A549 (cell line): ENCODE measurements around the gene TIGD6. TPM values are rescaled to one million over a fixed set of nuclear protein-coding genes. Genes with fewer than 3 reads are reported as not detected.

Source experiments
- ATAC-seq, 2 experiments: fragments of 200-7000 bp in 1 of 2; fragments of >200 bp in 1 of 2; cut with Nextera tagmentation in 1 of 2; cut with Tn5 transposase in 1 of 2; 3 replicates each; pipeline versions ENCODE4 v1.8.0 to v1.9.1; 2018 to 2020; ENCODE audit warnings: mild to moderate bottlenecking in 1 of 2, moderate library complexity in 1 of 2
- CTCF ChIA-PET: fragments of 300-600 bp; sonication (Branson Sonifier 250); formaldehyde crosslinking; extraction: SDS; loops from one replicate; lab custom pipeline; 2021; ENCODE audit warnings: antibody characterized with exemption, inconsistent platforms; lab: Yijun Ruan, JAX
- POLR2A ChIA-PET: fragments of 350-600 bp; formaldehyde crosslinking; extraction: SDS; loops from one replicate; lab custom pipeline; 2021; ENCODE audit warnings: antibody characterized with exemption, inconsistent platforms; lab: Yijun Ruan, JAX
- DNase-seq, 2 experiments: peaks; one replicate each; pipeline versions ENCODE4 v3.0.0 to v3.0.0-alpha.2; 2011 to 2016; ENCODE audit warnings: low read depth in 1 of 2, low spot score in 1 of 2
- FAIRE-seq: peaks from 2 replicates; lab custom pipeline; 2011; peaks lifted over from hg19 to GRCh38; lab: Jason Lieb, UNC
- H3K27ac ChIP-seq, 2 experiments: fragments of >200 bp; sonication (Bioruptor Twin); formaldehyde crosslinking; 3 replicates each; pipeline ENCODE4 v1.5.1; 2016 to 2017
- H3K4me1 ChIP-seq: fragments of >200 bp; sonication (Bioruptor Twin); formaldehyde crosslinking; 3 replicates; pipeline ENCODE4 v1.6.1; 2016
- H3K4me2 ChIP-seq: fragments of >200 bp; sonication (Bioruptor Twin); formaldehyde crosslinking; 3 replicates; pipeline ENCODE4 v1.6.1; 2016
- H3K4me3 ChIP-seq: fragments of >200 bp; sonication (Bioruptor Twin); formaldehyde crosslinking; 3 replicates; pipeline ENCODE4 v1.5.1; 2016
- H3K9me3 ChIP-seq: fragments of >200 bp; sonication (Bioruptor Twin); formaldehyde crosslinking; 3 replicates; pipeline ENCODE4 v1.6.1; 2016
- CBX2 ChIP-seq: fragments of 200-600 bp; sonication (generic); IDR thresholded peaks from 2 replicates; pipeline ENCODE4 v1.6.1; 2016; ENCODE audit warnings: low read depth, mild to moderate bottlenecking, borderline replicate concordance
- CHD2 ChIP-seq: fragments of 150-350 bp; IDR thresholded peaks from 2 replicates; pipeline ENCODE4 v1.6.1; 2014; ENCODE audit warnings: low read length; ENCODE audit not compliant: partially characterized antibody
- EHF ChIP-seq: fragments of 250-450 bp; sonication (Bioruptor Pico); IDR thresholded peaks from 2 replicates; pipeline ENCODE4 v1.5.0; 2020; ENCODE audit warnings: mild to moderate bottlenecking
- EHMT2 ChIP-seq: fragments of 200-600 bp; sonication (generic); IDR thresholded peaks from 2 replicates; pipeline ENCODE4 v1.6.1; 2016; ENCODE audit warnings: antibody characterized with exemption, low read depth, mild to moderate bottlenecking, moderate library complexity
- ESRRA ChIP-seq: fragments of 150-350 bp; IDR thresholded peaks from 2 replicates; pipeline ENCODE4 v1.6.1; 2014; ENCODE audit warnings: mild to moderate bottlenecking, low read length, borderline replicate concordance
- FOXS1 ChIP-seq: fragments of 250-450 bp; sonication (Bioruptor Pico); IDR thresholded peaks from 2 replicates; pipeline ENCODE4 v1.5.0; 2020; ENCODE audit warnings: mild to moderate bottlenecking, moderate library complexity
- HDAC2 ChIP-seq: fragments of 200-600 bp; sonication (generic); IDR thresholded peaks from 2 replicates; pipeline ENCODE4 v1.6.1; 2016
- HEYL ChIP-seq: fragments of 250-450 bp; sonication (Bioruptor Pico); IDR thresholded peaks from 2 replicates; pipeline ENCODE4 v1.8.0; 2021; ENCODE audit warnings: mild to moderate bottlenecking, moderate library complexity
- HOXA7 ChIP-seq: fragments of 250-450 bp; sonication (Bioruptor Pico); IDR thresholded peaks from 2 replicates; pipeline ENCODE4 v1.5.0; 2020; ENCODE audit warnings: mild to moderate bottlenecking, moderate library complexity
- MAZ ChIP-seq: fragments of 150-350 bp; IDR thresholded peaks from 2 replicates; pipeline ENCODE4 v1.6.1; 2014; ENCODE audit warnings: antibody characterized with exemption, low read depth, low read length, borderline replicate concordance
- MYC ChIP-seq: IDR thresholded peaks from 2 replicates; pipeline ENCODE4 v1.6.1; 2012; ENCODE audit warnings: mild to moderate bottlenecking, inconsistent platforms, low read length, improper control_type of control experiment, borderline replicate concordance
- NFE2L2 ChIP-seq: fragments of 150-350 bp; conservative IDR thresholded peaks from 2 replicates; pipeline ENCODE4 v1.6.1; 2014; ENCODE audit warnings: low read length
- NPAS2 ChIP-seq: fragments of 250-450 bp; sonication (Bioruptor Pico); IDR thresholded peaks from 2 replicates; pipeline ENCODE4 v1.8.0; 2022; ENCODE audit warnings: mild to moderate bottlenecking, moderate library complexity, borderline replicate concordance
- PHF8 ChIP-seq: fragments of 200-600 bp; sonication (generic); IDR thresholded peaks from 2 replicates; pipeline ENCODE4 v1.6.1; 2016; ENCODE audit warnings: low read depth, mild to moderate bottlenecking, antibody characterized with exemption, moderate library complexity, borderline replicate concordance
- POLR2A ChIP-seq: IDR thresholded peaks from 2 replicates; pipeline ENCODE4 v1.6.1; 2012; ENCODE audit warnings: mild to moderate bottlenecking, low read length
- POLR2AphosphoS2 ChIP-seq: conservative IDR thresholded peaks from 2 replicates; pipeline ENCODE4 v1.6.1; 2012; ENCODE audit warnings: low read length, improper control_type of control experiment, inconsistent platforms
- RFX5 ChIP-seq: fragments of 450-650 bp; IDR thresholded peaks from 2 replicates; pipeline ENCODE4 v1.7.1; 2014; ENCODE audit warnings: antibody characterized with exemption, mild to moderate bottlenecking, moderate library complexity
- SREBF2 ChIP-seq: fragments of 450-650 bp; IDR thresholded peaks from 2 replicates; pipeline ENCODE4 v1.6.1; 2014; ENCODE audit warnings: mild to moderate bottlenecking, moderate library complexity
- TP53 ChIP-seq: fragments of 250-450 bp; sonication (Bioruptor Pico); IDR thresholded peaks from 2 replicates; pipeline ENCODE4 v1.5.0; 2021; ENCODE audit warnings: mild to moderate bottlenecking, moderate library complexity
- WGBS: methylation state at CpG from one replicate; pipeline ENCODE4 v1.1.6; 2017; ENCODE audit errors: missing lambda C conversion rate; 5-methylcytosine and 5-hydroxymethylcytosine counted together
- polyA plus RNA-seq, 4 experiments: library from polyadenylated mRNA; depleted of rRNA in 3 of 4; stranded (reverse); fragments of >200 nt; fragmentation: RNase III in 1 of 4; extraction: RNeasy Plus Mini Kit Qiagen cat#74134 plus additional on column Dnase treatment in 1 of 4; gene quantifications; 2 replicates in 3 of 4; 3 replicates in 1 of 4; pipeline ENCODE4 v1.2.3, GENCODE V29; 2011 to 2017
- TF ChIP-seq, protein P1 (sequence below): fragments of 150-350 bp; IDR thresholded peaks from 2 replicates; pipeline ENCODE4 v1.6.1; 2014; ENCODE audit warnings: low read depth, mild to moderate bottlenecking, low read length
- TF ChIP-seq, protein P2 (sequence below): IDR thresholded peaks from 2 replicates; pipeline ENCODE4 v1.6.1; 2012; ENCODE audit warnings: low read depth, borderline replicate concordance
- TF ChIP-seq, protein P3 (sequence below): fragments of >200 bp; sonication (Bioruptor Twin); formaldehyde crosslinking; IDR thresholded peaks from 3 replicates; pipeline ENCODE4 v1.5.1; 2016
- TF ChIP-seq, protein P4 (sequence below): fragments of >200 bp; sonication (Bioruptor Twin); formaldehyde crosslinking; IDR thresholded peaks from 2 replicates; pipeline ENCODE4 v1.6.1; 2016

Gene TIGD6
- polyA plus RNA-seq, 2 of the 4 experiments (the other 2 are of a cell fraction), result 4.3 to 7.3 TPM

DNA sequence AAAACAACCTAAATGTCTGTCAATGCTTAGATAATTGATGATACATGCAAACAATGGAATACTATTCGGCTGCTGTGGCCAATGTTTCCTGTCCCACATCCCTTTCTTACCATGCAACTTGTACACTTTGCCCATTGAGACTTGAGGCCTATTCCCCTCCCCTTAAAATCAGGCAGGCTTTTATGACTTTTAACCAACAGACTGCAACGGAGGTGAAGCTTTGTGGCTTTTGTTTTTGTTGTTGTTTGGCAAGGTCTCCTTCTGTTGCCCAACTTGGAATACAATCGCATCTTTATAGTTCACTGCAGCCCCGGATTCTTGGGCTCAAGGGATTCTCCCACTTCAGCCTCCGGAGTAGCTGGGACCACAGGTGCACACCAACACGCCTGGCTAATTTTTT, 45.7 kb downstream of the TIGD6 start:
- H3K27ac ChIP-seq, result peak overlapping the region in 1 of 2 experiments; percentile 70; a peak in 2 of 6 replicates
- H3K9me3 ChIP-seq, result no peaks in the 10 kb centered on the region
- H3K4me3 ChIP-seq, result no peak overlapping the region
- peaks cover 33% of the 10 kb centered on the region for H3K4me1 ChIP-seq
- H3K4me2 ChIP-seq, result no peak overlapping the region
- CTCF ChIA-PET, result interaction anchor here (0.7 to 13.7 kb wide), 8 partner anchors 10 to 1657 kb away, joined by 3 to 386 read pairs (median 6); partner anchors contain the start of gene PDE6A
- ATAC-seq, result no peak
- no peak for TF ChIP-seq MAZ
- no peak for TF ChIP-seq EHF (CRISPR knock-in tag)
- no peak for TF ChIP-seq CBX2
- TF ChIP-seq POLR2AphosphoS2, result no peak
- TF ChIP-seq RFX5, result no peak
- TF ChIP-seq, protein P1, sequence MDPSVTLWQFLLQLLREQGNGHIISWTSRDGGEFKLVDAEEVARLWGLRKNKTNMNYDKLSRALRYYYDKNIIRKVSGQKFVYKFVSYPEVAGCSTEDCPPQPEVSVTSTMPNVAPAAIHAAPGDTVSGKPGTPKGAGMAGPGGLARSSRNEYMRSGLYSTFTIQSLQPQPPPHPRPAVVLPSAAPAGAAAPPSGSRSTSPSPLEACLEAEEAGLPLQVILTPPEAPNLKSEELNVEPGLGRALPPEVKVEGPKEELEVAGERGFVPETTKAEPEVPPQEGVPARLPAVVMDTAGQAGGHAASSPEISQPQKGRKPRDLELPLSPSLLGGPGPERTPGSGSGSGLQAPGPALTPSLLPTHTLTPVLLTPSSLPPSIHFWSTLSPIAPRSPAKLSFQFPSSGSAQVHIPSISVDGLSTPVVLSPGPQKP, result no peak
- TF ChIP-seq POLR2A, result no peak
- TF ChIP-seq HDAC2, result no peak
- no peak for TF ChIP-seq NPAS2 (CRISPR knock-in tag)
- no peak for TF ChIP-seq MYC
- TF ChIP-seq, protein P2, sequence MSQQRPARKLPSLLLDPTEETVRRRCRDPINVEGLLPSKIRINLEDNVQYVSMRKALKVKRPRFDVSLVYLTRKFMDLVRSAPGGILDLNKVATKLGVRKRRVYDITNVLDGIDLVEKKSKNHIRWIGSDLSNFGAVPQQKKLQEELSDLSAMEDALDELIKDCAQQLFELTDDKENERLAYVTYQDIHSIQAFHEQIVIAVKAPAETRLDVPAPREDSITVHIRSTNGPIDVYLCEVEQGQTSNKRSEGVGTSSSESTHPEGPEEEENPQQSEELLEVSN, result no peak
- TF ChIP-seq EHMT2, result no peak
- no peak for TF ChIP-seq HEYL (CRISPR knock-in tag)
- TF ChIP-seq FOXS1 (CRISPR knock-in tag), result no peak
- no peak for TF ChIP-seq NFE2L2
- TF ChIP-seq HOXA7 (CRISPR knock-in tag), result no peak
- POLR2A ChIA-PET, result no interaction called here
- DNase-seq, result no peak
- FAIRE-seq, result no peak
- 83% methylated on average over 6 of the region's 6 CpGs for WGBS

DNA sequence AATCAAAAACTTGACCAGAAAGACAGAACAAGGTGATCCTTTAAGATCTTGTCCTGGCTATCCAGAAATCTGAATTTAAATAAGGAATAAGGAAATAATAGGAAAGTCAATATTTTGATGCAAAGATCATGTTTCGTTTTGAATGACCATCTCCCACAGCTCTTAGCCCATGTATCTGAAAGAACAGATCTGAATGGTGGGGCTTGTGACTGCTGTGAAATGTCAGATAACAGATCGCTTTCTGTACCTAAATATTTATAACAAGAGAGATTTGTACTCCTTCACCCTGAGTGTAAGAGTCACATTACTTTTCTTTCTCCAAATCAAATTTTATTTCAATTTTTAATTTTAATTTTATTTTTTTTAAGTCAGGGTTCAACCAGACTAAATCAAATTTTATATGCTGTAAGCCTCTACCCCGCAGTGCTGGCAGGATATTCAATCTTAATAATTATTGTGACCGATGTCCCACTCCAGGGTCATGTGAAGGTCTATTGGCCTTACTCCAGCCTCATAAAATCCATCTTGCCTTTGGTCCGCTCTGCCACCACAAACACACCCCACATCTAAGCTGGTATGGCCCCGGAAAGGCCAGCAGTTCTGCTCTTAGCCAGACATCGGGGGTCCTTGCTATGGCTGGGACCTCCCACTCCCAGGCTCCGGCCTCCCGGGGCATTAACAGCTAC, 46.9 kb downstream of the TIGD6 start:
- Histone ChIP-seq H3K4me1 (peaks cover 20% of the 10 kb centered on the region), H3K9me3 (no peaks in the 10 kb centered on the region), H3K4me2 (no peak overlapping the region), H3K4me3 (no peak overlapping the region), H3K27ac (peak overlapping the region; percentile 1 to 61; a peak in 4 of 6 replicates)
- ATAC-seq (no peak), FAIRE-seq (peak; percentile 86), DNase-seq (no peak)
- no peak for TF ChIP-seq TP53 (CRISPR knock-in tag)
- no peak for TF ChIP-seq NPAS2 (CRISPR knock-in tag)
- TF ChIP-seq ESRRA, result no peak
- no peak for TF ChIP-seq PHF8
- no peak for TF ChIP-seq EHMT2
- no peak for TF ChIP-seq MAZ
- no peak for TF ChIP-seq CHD2
- no peak for TF ChIP-seq SREBF2
- TF ChIP-seq, protein P3, sequence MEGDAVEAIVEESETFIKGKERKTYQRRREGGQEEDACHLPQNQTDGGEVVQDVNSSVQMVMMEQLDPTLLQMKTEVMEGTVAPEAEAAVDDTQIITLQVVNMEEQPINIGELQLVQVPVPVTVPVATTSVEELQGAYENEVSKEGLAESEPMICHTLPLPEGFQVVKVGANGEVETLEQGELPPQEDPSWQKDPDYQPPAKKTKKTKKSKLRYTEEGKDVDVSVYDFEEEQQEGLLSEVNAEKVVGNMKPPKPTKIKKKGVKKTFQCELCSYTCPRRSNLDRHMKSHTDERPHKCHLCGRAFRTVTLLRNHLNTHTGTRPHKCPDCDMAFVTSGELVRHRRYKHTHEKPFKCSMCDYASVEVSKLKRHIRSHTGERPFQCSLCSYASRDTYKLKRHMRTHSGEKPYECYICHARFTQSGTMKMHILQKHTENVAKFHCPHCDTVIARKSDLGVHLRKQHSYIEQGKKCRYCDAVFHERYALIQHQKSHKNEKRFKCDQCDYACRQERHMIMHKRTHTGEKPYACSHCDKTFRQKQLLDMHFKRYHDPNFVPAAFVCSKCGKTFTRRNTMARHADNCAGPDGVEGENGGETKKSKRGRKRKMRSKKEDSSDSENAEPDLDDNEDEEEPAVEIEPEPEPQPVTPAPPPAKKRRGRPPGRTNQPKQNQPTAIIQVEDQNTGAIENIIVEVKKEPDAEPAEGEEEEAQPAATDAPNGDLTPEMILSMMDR, result no peak
- TF ChIP-seq, protein P4, sequence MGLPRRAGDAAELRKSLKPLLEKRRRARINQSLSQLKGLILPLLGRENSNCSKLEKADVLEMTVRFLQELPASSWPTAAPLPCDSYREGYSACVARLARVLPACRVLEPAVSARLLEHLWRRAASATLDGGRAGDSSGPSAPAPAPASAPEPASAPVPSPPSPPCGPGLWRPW, result no peak
- no peak for TF ChIP-seq RFX5
- 76% methylated on average over 6 of the region's 9 CpGs for WGBS
- ChIA-PET POLR2A (no interaction called here), CTCF (interaction anchor here (0.7 to 13.7 kb wide), 3 partner anchors 9 to 101 kb away, joined by 3 to 386 read pairs (median 4); no protein-coding TSS in a partner anchor)
